HG03108 (cell line): ENCODE data around the gene SCFD2.
"Not testable (repeated sequence)": the region's sequence is repeated elsewhere in the genome, so short reads cannot be mapped to it uniquely, and the experiment has no call there.

Experiments used
- ATAC-seq: cut with Tn5 transposase; IDR thresholded peaks from one replicate; pipeline ENCODE4 v1.9.1; 2021; ENCODE audit warnings: moderate library complexity; ENCODE audit not compliant: unreplicated experiment

Gene SCFD2

DNA sequence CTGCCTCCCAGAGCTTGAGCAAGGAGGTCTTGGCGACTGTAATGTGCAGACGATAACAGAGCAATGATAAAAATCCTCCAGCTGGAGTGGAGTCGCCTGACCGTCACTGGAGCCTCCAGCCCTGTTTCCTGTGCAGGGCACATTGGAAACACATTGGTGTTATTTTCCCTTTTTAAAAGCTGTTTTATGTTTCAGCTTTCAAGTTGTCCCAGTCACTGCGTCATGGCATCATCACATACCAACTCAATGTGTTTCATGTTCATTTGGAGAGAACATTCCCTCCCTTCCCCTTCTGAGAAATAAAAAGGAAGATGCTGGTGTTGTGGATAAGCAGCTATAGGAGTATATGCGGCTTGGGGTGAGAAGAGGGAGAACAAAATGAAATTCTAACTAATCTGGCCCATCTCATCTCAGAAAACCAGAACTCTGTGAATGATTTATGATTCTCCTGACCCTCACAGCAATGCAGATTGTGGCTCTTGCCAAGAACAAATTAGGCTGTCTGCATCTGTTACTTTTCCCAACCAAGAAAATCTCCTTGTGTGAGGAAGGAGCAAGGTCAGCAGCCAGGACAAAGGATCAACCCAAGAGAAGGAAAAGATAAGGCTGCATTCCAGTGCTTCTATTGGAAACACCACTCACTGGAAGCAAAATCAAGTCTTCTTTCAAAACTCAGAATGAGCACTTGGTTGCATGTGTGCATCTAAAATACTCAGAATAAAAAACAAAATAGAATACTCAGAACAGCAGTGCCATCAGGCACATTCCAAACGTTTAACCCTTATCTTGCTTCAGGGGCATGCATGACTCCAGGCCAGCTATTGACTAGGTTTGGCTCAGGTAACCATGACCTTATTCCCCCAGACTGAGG, 369.4 kb downstream of the SCFD2 start:
- no peak for ATAC-seq

DNA sequence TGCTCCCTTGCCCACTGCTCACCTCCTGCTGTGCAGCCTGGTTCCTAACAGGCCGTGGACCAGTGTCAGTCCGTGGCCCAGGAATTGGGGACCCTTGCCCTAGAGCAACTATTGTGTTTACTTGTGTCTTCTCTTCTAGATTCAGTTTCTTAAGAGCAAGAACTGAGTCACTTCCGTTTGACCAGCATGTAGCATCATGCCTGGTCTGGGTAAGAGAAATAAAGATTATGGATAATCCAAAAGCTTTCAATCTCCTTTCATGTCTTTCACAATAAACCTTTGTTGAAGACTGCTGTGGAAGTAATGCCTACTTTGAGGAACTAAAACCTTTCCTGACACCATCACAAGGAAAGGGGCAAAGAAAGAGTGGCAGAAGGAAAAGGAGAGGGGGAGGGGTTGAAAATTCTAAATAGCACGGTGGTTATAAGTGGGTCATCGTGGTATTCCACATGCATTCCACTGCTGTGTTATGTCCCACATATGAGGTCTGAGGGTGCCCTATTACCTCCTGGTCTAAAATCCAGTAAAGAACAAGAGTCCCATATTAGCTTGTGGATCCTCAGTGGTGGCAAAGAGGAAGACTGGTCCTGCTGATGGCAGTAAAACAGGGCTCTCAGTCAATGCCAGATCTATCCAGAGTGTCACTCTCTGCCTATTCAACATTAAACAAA, 370.4 kb downstream of the SCFD2 start:
- no peak for ATAC-seq

DNA sequence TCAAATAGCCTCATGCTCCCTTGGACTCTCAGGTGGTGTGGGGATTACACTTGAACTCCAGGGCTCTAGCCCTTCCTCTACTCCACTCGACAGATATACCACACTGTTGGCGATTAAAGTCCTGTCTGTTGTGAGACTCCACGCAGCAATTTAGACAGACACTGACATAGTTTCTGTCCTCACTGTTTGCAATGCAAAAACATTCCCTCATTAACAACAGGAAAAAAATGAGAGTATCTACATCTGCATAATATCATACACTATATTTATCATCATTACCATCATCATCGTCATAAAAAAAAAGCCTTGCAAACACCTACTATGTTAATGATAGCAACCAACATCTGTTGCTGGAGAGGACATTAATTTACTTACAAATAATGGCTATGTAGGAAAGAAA, 371.3 kb downstream of the SCFD2 start:
- ATAC-seq, result no peak

DNA sequence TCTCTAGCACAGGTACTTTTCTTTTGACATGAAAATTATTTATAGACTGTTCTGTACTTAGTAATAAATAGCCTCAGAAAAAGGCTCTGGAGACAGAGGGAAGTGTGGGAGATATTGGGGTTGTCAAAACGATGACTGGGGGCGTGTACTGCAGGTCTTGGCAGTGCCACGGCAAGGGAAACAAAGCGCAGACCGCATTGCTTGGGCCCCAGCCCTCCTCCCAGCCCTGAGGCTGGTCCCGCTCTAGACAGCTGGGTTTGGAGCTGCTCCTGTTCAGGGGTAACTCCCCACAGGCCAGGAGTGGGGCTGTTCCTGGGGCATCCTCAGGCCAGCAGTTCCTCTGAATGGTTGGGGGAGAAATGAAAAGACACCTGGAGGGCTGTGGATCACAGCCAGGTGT, 372.1 kb downstream of the SCFD2 start:
- ATAC-seq, result no peak

DNA sequence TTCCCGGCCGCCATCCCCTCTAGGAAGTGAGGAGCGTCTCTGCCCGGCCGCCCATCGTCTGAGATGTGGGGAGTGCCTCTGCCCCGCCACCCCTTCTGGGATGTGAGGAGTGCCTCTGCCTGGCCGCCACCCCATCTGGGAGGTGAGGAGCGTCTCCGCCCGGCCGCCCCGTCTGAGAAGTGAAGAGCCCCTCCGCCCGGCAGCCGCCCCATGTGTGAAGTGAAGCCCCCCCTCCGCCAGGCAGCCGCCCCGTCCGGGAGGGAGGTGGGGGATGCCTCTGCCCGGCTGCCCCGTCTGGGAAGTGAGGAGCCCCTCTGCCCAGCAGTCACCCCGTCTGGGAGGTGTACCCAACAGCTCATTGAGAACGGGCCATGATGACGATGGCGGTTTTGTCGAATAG, 373.3 kb downstream of the SCFD2 start:
- ATAC-seq, result not testable (repeated sequence)

DNA sequence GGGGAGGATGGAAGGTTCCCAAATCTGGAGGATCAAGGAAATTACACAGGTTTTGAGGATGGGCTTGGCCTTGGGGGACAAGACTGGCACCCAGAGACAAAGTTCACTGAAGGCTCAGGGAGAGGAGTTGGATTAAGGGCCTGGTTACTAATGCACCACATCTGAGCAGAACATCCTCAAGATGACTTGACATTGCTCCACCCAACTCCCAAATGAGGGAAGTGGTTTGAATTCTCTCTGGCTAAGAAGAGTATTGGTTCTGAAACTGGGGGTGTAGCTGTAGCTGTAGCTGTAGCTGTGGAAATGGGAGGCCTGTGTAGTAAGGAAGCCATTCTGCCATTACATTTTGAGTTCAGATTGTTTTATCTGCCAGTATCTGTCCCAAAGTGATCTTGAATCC, 374.4 kb downstream of the SCFD2 start:
- ATAC-seq, result no peak

DNA sequence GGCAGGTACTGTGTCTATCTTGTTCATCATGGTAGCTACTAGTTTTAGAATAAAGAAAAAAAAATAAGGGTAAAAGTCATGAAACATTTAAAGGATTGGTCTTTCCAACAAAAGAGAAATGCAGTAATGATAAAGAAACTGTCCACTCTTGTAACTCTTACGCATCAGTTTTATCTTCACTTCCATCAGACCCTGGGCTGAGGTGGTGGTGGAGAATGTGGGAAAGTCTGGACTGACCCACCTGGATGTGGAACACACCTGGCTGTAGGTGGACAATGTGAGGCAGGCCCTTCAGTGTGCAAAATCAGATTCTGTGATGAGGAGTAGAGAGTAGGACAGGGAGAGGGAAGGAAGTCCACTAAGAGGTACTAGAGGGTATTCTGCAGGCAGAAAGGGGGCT, 375.2 kb downstream of the SCFD2 start:
- ATAC-seq, result no peak

DNA sequence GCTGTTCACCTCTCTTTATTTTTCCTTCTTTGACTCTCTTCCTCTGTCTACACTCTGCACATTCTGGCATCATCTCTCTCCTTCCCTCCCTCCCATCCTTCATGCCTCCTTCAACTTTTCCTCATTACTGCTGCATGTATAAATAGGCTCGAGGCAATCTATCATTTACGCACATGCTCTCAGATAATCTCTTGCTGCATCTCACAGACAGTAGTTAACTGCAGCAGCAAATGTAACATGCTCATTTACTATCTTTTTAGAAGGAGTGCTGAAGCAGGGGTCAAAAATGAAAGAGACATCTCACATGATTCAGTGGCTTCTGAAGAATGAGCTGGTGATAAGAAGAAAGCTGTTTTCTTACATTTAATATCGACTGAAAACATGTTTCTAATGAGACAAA, 376.0 kb downstream of the SCFD2 start:
- no peak for ATAC-seq

DNA sequence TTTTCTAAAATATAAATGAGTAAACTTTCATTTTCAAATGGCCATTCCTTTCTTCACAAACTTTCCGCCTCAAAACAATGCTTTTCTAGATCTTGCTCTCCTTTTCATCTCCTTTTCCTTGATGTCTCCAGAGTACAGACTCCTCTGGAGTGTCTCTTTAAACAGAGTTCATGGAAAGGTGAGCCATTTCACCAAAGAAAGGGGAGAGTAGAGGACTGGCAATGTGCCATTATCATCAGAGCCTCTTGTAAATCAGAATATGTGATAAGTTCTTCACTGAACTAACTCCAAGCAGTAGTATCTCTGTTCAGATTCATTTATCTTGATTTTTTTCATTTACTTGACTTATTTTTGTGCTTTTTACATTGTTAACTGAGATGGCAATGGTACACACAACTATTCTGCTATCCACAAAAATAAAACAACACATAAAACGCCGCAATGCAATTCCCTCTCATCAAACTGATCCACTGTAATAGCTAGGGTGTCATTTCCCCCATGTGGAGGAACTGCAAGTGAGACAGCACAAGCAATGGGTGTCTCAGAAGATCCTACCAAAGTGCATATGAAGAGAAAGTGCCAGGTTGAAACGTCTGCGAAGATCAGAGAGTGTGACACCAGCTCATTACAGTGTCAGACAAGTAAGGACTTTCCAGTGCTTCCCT, 378.3 kb downstream of the SCFD2 start:
- ATAC-seq, result no peak

DNA sequence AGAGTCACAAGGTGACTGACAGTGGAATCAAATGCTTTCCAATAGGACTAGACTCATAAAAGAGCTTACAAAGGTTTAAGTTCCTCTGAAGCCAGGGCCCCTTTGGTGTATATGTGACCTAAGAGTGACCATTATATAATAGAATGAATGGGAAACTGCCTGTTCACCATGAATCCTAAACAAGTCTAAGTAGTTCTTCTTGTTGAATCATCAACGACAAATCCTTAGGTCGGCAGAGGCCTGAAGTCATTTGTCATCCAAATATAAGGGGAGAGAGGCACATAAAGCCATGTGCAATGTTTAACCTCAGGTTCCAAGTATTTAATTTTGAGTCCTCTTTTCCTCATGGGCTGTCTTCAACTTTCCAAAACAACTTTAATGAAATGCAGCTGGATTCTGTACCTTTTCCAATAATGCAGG, 381.4 kb downstream of the SCFD2 start:
- ATAC-seq, result no peak

DNA sequence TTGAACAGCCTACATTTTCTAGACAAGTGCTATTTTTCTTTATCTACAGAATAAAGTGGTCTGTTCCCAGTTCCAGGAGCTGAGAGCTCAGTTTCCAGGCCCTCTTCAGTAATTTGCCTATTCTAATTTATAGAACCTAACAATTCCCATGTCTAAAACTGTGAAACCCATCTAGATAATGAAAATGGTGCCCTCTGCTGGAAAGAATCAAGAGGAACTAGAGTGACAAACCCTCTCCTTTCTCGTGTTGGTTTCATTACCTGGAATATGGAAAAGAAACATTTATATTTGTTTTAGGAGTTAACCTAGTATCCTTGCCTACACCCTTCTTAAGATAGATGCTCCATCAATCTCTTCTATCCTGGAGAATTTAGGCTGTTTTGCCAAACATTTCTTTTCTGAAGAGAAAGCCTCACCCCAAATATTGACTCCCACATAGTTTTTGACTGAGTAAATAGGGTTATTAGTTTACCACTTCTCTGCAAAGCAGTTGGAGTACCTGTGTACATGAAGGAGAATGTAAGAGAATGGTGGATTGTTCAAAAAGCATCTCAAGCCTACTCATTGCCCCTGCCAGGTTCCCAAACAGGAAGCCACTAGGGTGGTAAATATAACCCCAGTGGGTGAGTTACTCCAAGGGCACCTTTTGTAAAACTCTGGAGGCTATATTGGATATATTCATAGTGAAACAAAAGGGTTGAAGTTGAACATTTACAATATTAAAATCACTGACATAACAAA, 382.1 kb downstream of the SCFD2 start:
- ATAC-seq, result no peak

DNA sequence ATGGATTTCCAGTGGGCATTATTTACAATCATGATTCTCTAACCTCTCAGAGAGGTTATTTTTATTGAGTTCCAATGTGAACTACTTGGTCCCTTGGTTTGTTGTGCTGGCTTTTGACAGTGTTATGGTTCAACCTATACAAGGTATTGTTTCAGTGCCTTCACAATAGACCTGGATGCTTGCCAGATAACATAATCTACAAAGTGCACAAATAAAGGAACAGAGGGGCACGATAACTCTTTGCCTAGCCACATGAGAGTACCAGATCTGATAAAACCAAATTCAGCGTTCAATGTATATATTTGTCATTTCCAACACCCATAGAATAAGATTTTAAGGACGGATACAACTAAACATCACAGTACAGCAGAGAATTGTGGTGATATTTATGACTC, 382.9 kb downstream of the SCFD2 start:
- ATAC-seq, result no peak

DNA sequence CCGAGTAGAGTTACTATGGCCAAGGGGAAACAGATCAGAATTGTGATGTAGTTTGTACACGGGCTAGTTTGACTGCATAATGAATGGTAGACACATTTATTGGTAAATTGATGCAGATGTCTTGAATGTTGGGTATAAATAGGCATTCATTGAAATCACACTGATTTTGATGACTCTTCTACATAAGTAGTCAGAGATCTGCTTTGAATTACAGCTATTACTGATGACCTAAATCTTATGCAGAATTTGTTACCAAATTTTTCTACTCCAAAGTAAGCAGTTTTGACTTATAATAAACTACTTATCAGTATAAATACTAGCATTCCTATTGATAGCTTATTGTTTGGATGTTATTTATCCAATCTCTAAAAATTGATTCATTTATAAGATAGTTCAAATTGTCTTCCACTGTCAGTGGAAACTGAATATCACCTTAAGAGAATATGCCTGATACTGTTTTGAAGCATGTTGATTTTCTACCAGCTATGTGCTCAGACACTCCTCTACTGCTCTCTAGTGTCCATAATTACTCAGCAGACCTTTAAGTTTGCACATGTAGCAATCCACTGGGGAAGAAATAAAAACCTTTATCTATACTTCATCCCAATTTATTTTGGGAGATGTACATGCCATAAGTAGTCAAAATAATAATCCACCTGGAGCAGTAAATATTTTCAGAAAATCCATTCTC, 383.5 kb downstream of the SCFD2 start:
- no peak for ATAC-seq

DNA sequence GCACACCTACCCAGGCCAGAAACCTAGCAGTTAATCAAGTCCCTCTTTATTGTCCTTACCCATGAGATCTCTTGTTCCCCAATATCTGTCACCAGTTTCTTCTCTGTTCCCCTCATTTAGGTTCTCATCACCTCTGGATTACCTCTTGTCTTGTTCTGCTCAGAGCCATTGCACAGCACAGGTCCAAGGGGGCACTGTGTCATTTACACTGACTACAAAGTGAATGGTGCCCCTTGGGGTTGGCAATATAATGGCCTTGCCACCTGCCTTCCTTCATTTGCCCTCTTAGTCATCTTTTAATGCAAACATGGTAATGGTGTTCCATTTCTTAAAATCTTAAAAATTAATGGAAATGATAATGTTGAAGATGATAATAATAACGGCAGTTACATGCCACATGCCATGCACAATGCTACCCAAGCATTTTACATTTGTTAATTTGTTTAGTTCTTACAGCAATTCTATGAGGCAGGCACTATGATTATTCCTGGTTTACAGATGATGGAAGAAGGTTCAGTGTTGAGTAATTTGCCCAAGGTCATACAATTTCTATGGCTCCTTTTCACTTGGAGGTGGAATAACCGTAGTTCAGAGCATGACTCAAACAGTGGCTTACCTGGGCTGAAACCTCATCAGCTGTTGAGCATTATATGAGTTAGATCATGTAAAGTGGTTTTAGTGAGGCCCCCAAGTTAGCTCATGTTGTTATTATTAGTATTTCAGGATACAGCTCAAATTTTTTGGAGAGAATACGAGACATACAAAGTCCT, 385.9 kb downstream of the SCFD2 start:
- no peak for ATAC-seq

DNA sequence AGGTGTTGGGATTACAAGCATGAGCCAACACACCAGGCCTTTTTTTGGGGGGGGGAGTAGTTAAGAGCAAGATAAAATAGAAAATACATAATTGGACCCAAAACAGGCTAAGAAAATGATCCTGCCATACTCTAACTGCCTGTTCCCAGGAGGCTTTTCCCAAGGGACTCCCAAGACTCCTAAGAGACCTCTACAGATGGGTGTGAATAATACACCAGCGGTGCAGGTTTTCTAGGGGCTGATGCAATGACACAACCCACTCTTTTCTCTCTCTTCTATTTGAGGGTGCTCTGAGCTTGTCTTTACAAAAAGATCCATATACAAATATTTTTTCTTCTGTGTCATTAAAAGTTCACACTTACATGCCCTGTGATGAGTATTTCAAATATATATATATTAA, 386.8 kb downstream of the SCFD2 start:
- no peak for ATAC-seq

DNA sequence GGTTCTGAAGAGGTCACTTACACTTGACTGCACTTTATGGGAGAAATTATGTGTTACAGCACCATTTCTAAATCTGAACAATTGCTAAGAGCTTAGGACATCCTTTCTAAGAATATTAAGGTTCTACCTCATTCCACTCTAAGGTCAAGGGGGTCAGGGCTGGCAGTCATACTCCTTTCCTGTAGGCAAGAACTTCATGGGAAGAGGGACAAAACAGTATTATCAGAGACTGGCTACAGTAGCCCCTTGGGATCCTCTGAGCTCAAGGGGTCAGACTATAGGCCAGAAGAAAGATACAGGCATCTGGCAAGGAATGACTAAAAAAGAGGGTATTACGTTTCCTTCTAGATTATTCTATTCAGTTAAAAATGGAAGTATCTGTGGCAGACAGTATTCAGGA, 388.6 kb downstream of the SCFD2 start:
- ATAC-seq, result no peak

DNA sequence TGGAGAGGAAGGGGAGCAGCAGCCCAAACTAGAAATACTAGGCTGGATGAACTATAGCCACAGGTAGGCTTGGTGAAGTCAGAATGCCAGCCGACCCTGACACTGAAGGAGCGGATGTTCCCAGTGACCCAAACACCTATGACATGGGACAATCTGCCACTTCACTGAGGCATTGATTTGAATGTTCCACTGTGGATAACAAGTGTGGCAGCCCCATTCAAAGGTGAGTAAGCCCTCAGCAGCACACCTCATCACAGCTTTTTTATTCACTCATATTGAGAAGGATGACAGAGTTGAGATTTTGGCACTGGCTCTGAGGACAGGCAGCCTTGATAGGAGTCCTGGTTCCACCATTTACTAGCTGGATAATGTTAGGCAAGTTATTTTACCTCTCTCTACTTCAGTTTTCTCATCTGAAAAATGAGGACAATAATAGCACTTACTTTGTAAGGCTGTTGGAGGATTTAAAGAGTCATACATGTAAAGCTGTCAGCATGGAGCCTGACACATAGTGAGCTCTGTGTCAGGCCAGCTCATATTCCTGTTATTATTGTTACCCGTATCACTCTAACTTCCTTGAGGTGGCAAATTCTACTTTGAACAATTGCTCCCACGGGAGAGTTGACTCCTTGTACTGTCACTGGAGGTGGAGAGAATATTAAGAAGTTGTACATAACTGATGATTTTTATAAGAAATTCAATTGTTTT, 389.2 kb downstream of the SCFD2 start:
- ATAC-seq, result no peak

DNA sequence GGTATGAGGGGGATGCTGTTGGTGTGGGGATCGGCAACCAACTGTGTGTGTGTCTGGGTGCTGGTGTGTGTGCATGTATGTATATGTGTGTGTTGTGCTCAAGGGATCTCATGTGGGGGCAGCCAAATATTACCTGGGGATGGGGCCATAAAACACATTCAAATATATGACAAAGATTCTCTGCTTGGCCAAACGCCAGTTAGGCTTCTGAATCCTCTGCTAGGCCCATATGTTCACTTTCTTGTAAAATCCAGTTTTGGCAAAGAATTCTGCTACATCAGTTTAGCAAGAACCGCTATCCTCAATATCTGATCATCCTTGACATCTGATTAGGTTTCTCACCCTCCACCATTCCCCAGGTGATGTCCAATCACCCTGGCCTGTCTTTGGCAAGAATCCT, 397.2 kb downstream of the SCFD2 start:
- ATAC-seq, result no peak

DNA sequence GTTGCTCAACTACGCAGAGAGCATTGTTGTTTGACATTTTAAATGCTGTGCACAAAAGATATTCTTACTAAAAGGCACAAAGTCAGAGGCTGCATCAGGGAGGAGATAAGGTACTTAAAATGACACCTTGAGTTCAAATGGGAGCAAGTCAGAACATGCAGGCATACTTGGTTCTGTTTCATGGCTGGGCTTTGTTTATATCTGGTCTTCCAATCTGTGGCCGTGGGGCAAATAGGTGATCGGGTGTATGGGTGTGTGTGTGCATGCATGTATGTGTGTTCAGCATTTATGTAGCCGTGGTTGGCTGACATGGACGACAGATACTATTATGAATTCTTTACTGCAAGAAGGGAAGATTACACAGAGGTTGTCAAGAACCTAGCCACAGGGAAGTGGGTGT, 397.6 kb downstream of the SCFD2 start:
- no peak for ATAC-seq
